ENCODE measurements around the gene KCNJ1. TPM values are rescaled to one million over a fixed set of nuclear protein-coding genes. Genes with fewer than 3 reads are reported as not detected.

Gene KCNJ1
- total RNA-seq, 2 donors from 2014 or later = 1.1 TPM; not detected in 1

DNA sequence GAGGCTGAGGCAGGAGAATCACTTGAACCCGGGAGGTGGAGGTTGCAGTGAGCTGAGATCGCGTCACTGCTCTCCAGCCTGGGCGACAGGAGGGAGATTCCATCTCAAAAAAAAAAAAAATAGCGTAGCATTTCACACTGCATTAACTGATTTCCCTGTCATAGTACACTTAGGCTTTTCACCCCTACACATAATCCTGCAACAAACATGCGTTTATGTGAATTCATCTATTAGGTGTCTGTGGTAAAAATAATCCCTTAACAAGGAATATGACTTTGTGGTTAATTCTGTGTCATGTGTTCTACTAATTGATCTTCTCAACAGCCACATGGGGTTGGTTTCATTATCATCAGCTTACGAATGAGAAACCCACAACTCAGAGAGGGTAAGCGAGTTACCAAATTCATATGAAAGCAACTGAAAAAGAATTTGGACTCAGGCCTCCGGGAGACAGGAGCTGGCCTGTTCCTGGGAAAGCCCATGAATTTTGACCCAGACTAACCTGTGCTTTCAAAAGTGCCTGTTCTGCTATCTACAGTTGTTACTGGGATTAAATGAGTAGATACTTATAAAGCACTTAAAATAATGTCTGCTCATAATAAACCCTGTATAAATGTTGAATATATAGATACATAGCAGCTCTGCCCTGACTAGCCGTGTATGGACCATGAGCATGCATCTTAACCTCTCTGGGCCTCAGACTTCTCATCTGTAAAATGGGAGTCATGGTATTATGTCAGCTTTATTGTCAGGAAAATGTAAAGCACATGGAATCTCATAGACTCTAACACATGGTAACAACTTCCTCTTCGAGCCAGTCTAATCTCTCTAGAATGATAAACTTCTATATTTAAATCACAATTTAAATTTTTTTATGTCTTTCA is 36.6 kb downstream of the KCNJ1 start:
- peak overlapping the region; percentile 44 for H3K4me3 ChIP-seq
- DNase-seq (ENCODE audit: low spot score) (no peak), ATAC-seq (ENCODE audit: insufficient number of reproducible peaks, low FRiP score, low read depth) (no peak)
- peaks cover under 1 to 8% of the 10 kb centered on the region in 2 donors for H3K4me1 ChIP-seq (ENCODE audit: control insufficient read depth in 1 of 2, low read depth in 2 of 2)
- H3K9me3 ChIP-seq = no peaks in the 10 kb centered on the region
- H3K27ac ChIP-seq = no peak overlapping the region
- H3K36me3 ChIP-seq = no peaks in the 10 kb centered on the region
- TF ChIP-seq, protein P1, sequence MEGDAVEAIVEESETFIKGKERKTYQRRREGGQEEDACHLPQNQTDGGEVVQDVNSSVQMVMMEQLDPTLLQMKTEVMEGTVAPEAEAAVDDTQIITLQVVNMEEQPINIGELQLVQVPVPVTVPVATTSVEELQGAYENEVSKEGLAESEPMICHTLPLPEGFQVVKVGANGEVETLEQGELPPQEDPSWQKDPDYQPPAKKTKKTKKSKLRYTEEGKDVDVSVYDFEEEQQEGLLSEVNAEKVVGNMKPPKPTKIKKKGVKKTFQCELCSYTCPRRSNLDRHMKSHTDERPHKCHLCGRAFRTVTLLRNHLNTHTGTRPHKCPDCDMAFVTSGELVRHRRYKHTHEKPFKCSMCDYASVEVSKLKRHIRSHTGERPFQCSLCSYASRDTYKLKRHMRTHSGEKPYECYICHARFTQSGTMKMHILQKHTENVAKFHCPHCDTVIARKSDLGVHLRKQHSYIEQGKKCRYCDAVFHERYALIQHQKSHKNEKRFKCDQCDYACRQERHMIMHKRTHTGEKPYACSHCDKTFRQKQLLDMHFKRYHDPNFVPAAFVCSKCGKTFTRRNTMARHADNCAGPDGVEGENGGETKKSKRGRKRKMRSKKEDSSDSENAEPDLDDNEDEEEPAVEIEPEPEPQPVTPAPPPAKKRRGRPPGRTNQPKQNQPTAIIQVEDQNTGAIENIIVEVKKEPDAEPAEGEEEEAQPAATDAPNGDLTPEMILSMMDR (IDR thresholded peaks at IDR 0.05) = no peak
- no peaks in the 10 kb centered on the region for H3K27me3 ChIP-seq (replicated peaks; ENCODE audit: insufficient read depth)

DNA sequence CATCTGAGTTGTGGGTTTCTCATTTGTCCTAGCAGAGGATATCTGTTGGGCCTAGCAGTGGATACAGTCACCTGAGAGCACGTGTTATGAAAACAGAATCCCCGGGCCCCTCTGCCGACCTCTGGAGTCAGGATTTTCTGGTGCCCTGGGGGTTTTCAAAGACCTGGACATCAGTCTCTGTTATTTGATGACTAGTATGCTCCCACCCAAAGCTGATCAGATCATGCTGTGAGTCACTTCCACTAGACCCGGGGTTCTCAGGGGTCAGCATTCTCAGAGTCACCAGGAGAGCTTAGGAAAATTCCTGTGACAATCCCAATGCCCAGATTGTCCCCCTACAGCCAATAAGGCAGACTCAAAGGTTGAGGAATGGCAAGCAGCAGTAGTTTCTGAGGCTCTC is 38.7 kb downstream of the KCNJ1 start:
- Histone ChIP-seq H3K9me3 (no peaks in the 10 kb centered on the region), H3K4me1 (ENCODE audit: control insufficient read depth in 1 of 2, low read depth in 2 of 2) (peaks cover 0 to 8% of the 10 kb centered on the region in 2 donors), H3K27me3 (replicated peaks; ENCODE audit: insufficient read depth) (no peaks in the 10 kb centered on the region), H3K4me3 (no peak overlapping the region), H3K27ac (no peak overlapping the region), H3K36me3 (no peaks in the 10 kb centered on the region)
- DNase-seq (ENCODE audit: low spot score) (no peak), ATAC-seq (ENCODE audit: insufficient number of reproducible peaks, low FRiP score, low read depth) (no peak)
- TF ChIP-seq, protein P1 (IDR thresholded peaks at IDR 0.05) = no peak

DNA sequence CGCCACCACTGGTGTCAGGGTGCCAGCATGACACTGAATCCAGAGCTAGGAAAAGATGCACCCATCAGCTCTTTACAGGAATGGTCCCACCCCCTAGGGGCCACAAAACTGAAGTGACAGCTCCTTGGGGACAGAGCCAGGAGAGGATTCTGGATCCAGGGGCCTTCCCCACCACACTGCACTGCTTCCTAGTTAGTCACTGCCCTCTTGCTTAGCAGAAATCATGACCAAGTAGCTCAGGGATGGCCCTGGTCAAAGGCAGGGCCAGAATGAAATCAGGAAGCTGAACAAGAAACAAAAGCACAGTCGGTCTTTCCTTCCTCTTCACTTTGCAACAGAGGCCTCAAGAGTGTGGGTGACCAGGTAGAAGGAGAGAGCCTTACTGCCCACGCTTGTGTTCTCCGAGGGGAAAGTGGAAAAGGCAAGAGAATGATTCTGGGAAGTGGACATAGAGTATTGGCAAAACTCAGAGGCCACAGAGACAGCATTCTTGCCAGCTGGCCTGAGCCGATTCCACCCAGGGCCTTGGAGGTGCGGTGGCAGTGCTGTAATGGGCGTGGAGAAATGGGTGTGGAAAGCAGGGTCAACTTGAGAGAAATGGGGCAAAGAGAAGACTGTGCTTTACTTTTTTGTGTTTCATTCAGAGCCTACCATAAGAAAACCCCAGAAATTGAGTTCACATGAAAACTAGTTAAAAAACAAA is 39.8 kb downstream of the KCNJ1 start:
- no peak overlapping the region for H3K27ac ChIP-seq
- ATAC-seq (ENCODE audit: insufficient number of reproducible peaks, low FRiP score, low read depth) = no peak
- DNase-seq (ENCODE audit: low spot score) = no peak
- H3K4me3 ChIP-seq = no peak overlapping the region
- H3K9me3 ChIP-seq = no peaks in the 10 kb centered on the region
- no peaks in the 10 kb centered on the region for H3K36me3 ChIP-seq
- no peaks in the 10 kb centered on the region for H3K27me3 ChIP-seq (replicated peaks; ENCODE audit: insufficient read depth)
- TF ChIP-seq, protein P1 (IDR thresholded peaks at IDR 0.05) = no peak
- H3K4me1 ChIP-seq (ENCODE audit: control insufficient read depth in 1 of 2, low read depth in 2 of 2) = peaks cover 0 to 8% of the 10 kb centered on the region in 2 donors

DNA sequence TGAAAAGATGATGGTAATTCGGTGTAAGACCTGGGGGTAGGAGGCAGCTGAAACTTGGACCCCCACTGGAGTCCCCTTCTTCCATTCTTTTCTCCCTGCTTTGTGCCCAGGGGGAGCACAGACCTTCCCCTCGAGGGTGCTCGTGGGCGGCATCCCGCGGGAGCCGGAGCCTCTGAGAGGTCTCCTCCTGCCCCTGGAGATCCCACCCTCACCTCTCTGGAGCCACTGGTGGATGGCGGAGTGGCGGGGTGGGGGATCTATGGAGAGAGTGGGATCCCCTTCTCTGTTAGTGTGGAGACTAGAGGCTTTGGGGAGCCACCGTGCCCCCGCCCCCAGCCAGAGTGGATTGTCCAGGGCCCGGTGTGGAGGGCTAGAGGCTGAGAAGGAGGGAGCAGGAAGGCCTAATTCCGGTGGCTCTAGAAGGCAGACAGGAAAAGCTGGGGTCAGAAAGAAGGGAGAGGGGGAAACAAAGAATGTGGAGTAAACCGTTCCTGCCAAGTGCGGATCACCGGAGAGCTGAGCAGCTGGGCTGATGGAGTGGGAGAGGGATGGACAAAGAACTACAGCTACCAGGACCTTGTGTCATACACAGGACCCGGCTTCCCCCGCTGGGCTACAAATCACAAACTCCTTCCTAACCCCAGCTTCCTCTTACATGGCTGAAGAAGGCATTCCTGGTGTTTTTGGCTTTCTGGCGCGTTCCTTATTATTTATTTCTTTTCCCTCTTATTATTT is 41.9 kb downstream of the KCNJ1 start:
- ATAC-seq (ENCODE audit: insufficient number of reproducible peaks, low FRiP score, low read depth) (no peak), DNase-seq (ENCODE audit: low spot score) (no peak)
- H3K27me3 ChIP-seq (replicated peaks; ENCODE audit: insufficient read depth) = no peaks in the 10 kb centered on the region
- no peak overlapping the region for H3K4me3 ChIP-seq
- H3K4me1 ChIP-seq (ENCODE audit: control insufficient read depth in 1 of 2, low read depth in 2 of 2) = peaks cover 0 to 8% of the 10 kb centered on the region in 2 donors
- TF ChIP-seq, protein P1 (IDR thresholded peaks at IDR 0.05) = no peak
- H3K27ac ChIP-seq = peak overlapping the region in 1 of 2 donors; percentile 39
- no peaks in the 10 kb centered on the region for H3K9me3 ChIP-seq
- no peaks in the 10 kb centered on the region for H3K36me3 ChIP-seq

Measured in thoracic aorta (tissue), 2 donors.